BJ (cell line): ENCODE results near the gene ZBTB20. TPM values are rescaled to one million over a fixed set of nuclear protein-coding genes. Genes with fewer than 3 reads are reported as not detected.

Experiments used
- CTCF ChIA-PET: fragments of 350-600 bp; formaldehyde crosslinking; extraction: SDS; loops from one replicate; lab custom pipeline; 2021; ENCODE audit warnings: antibody characterized with exemption, inconsistent platforms; lab: Yijun Ruan, JAX
- POLR2A ChIA-PET: fragments of 300-600 bp; sonication (Branson Sonifier 250); formaldehyde crosslinking; extraction: SDS; loops from one replicate; lab custom pipeline; 2021; ENCODE audit warnings: antibody characterized with exemption; lab: Charles Lee
- DNase-seq: peaks from one replicate; pipeline ENCODE4 v3.0.0-alpha.2; 2011; ENCODE audit warnings: low read depth
- H3K27me3 ChIP-seq: 2 replicates; pipeline ENCODE4 v1.6.0; 2011; ENCODE audit warnings: low read length; ENCODE audit not compliant: control insufficient read depth, insufficient read depth
- H3K36me3 ChIP-seq: 2 replicates; pipeline ENCODE4 v1.5.1; 2011; ENCODE audit warnings: low read length; ENCODE audit not compliant: control insufficient read depth, insufficient read depth
- H3K4me3 ChIP-seq: 2 replicates; pipeline ENCODE4 v1.5.1; 2011; ENCODE audit warnings: low read depth, mild to moderate bottlenecking, control low read depth, low read length
- CTCF ChIP-seq: IDR thresholded peaks from 2 replicates; pipeline ENCODE4 v1.5.1; 2011; ENCODE audit warnings: low read depth, mild to moderate bottlenecking, control low read depth, inconsistent platforms, low read length, moderate library complexity; ENCODE audit not compliant: insufficient read depth
- polyA plus RNA-seq: library from polyadenylated mRNA; depleted of rRNA; stranded (reverse); fragments of >200 nt; gene quantifications from 2 replicates; pipeline ENCODE4 v1.2.3, GENCODE V29; 2011

ZBTB20 gene
- polyA plus RNA-seq, 1 experiment = 6.0 TPM

DNA sequence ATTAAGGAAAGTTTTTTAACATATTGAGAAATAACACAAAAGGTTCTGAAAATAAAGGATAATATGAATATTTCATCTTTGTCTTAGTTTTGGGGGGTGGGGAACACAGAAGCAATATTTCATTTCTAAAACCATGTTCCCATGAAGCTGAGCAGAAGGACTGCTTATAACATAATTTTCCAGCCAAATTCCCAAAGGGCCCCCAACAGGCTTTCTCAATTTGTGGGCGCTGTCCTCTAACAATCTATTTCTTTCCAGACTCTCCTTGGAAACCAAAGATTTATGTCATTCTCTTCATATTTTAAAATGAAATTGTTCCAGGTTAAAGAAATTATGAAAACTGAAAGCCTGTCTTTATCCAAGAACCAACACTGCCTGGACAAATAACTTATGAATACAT, 273.5 kb downstream of the ZBTB20 start:
- CTCF ChIA-PET = no interaction called here
- no peak for TF ChIP-seq CTCF
- Histone ChIP-seq H3K4me3 (no peak overlapping the region), H3K36me3 (no peaks in the 10 kb centered on the region), H3K27me3 (no peaks in the 10 kb centered on the region)
- no peak for DNase-seq
- POLR2A ChIA-PET = no interaction called here

DNA sequence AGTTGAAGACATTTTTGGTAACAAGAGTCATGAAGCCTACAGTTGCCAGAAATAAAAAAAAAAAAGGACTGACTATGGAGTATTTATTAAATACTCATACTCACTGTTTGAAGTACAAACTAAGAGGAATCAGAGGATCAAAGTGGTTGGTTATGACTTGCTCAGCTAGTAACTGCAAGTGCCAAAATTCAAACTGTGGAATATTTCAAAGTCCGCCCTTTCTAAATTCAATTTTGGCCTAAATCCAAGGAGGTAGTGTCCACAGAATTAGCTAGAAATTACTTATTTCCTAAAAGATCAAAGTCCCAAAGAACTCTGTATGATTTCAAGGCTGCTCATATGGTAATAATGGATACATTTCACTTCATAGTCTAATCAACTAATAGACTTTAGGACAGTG, 274.5 kb downstream of the ZBTB20 start:
- H3K27me3 ChIP-seq = no peaks in the 10 kb centered on the region
- H3K4me3 ChIP-seq = no peak overlapping the region
- ChIA-PET POLR2A (no interaction called here), CTCF (no interaction called here)
- H3K36me3 ChIP-seq = no peaks in the 10 kb centered on the region
- DNase-seq = no peak
- TF ChIP-seq CTCF = no peak

DNA sequence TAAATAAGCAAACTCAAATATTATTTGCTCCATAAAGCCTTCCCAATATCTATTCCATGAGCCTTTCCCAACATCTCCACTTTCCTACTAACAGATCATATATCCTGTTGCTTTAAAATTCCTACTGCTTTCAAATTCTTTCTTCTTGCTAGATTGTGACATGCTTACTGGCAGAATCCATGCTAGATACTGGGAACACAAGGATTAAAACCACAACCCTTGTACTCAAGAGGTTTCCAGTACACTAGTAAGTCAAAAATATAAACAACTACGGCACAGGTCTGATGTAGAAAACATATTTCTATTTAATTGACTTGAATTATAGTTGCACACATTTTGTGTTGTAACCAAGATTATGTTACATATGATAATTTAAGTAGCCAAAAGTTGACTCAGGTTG, 275.0 kb downstream of the ZBTB20 start:
- no peak for DNase-seq
- no peak overlapping the region for H3K4me3 ChIP-seq
- ChIA-PET POLR2A (no interaction called here), CTCF (no interaction called here)
- H3K36me3 ChIP-seq = no peaks in the 10 kb centered on the region
- no peaks in the 10 kb centered on the region for H3K27me3 ChIP-seq
- no peak for TF ChIP-seq CTCF

DNA sequence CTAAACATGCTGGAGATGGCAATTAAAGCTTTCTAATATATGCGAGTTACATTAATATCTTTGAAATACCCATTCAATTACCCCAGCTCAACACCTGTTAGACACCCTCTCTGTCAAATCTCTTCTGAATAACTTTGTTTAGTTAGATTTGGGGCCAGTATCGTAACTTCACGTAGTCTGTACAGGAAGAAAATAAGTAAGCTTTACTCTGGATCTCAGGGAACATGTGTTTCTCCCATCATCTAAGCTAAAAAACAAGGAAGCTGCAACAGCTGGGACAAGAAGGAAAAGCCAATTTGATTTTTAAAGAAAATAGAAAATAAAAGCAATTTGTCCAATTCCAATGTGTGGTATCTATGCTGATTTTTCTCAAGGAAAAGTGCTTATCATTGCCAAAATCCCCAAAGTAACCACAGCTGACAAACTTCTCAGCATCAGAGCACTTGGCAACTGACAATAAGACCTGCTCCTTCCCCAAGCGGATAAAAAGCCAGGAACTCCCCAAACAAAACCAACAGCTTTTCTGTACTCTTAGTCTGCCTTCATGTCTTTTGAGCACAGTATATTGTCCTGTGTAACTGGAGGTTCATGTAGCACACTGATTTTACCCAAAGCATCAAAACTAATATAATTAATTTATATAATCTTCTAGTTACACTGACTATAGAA, 279.1 kb downstream of the ZBTB20 start:
- TF ChIP-seq CTCF = no peak
- Histone ChIP-seq H3K27me3 (no peaks in the 10 kb centered on the region), H3K4me3 (no peak overlapping the region), H3K36me3 (no peaks in the 10 kb centered on the region)
- no peak for DNase-seq
- CTCF ChIA-PET = interaction anchor here (0.9 to 1.3 kb wide), 3 partner anchors 9 to 23 kb away, joined by 3 read pairs; no protein-coding TSS in a partner anchor
- POLR2A ChIA-PET = no interaction called here

- Histone ChIP-seq H3K4me3 (no peak overlapping the region), H3K36me3 (no peaks in the 10 kb centered on the region), H3K27me3 (no peaks in the 10 kb centered on the region)
- DNase-seq = no peak
- no peak for TF ChIP-seq CTCF
- POLR2A ChIA-PET = no interaction called here
- CTCF ChIA-PET = interaction anchor here (1.1 to 1.3 kb wide), 2 partner anchors 9 to 13 kb away, joined by 3 read pairs; no protein-coding TSS in a partner anchor
These were observed 279.7 kb downstream of the ZBTB20 start for GRCh38 chr3:114867359-114867758.
